Skin epidermis (tissue), 12 donors: ENCODE measurements around the gene RUNX1.
"Not testable (repeated sequence)": the region's sequence is repeated elsewhere in the genome, so short reads cannot be mapped to it uniquely, and the experiment has no call there.

Experiments
- H3K27ac ChIP-seq, 21 experiments: fragments of 200-600 bp; sonication (generic) in 11 of 21; one replicate each; pipeline ENCODE4 v1.5.0; 2020; ENCODE audit warnings: mild to moderate bottlenecking in 3 of 21, inconsistent platforms in 2 of 21, moderate library complexity in 2 of 21
- H3K4me3 ChIP-seq, 7 experiments: fragments of 200-600 bp; sonication (generic) in 2 of 7; one replicate each; pipeline ENCODE4 v1.5.0; 2020; ENCODE audit warnings: inconsistent platforms in 2 of 7, mild to moderate bottlenecking in 2 of 7, moderate library complexity in 1 of 7

RUNX1 gene

GRCh38 chr21:35002879-35003722 is 46.0 kb downstream of the RUNX1 start:
- H3K27ac ChIP-seq = peak overlapping the region in 2 of 21 experiments; percentile 5 to 12
- no peak overlapping the region for H3K4me3 ChIP-seq

- H3K27ac ChIP-seq = peak overlapping the region in 12 of 21 experiments; percentile 18 to 89 (median 51)
Measured at GRCh38 chr21:34999397-34999941, 49.6 kb downstream of the RUNX1 start.

GRCh38 chr21:34998176-34998575 is 50.9 kb downstream of the RUNX1 start:
- Histone ChIP-seq H3K27ac (peak overlapping the region in 7 of 21 experiments; percentile 14 to 89 (median 59)), H3K4me3 (no peak overlapping the region)

More at GRCh38 chr21:34999397-34999941, 49.6 kb downstream of the RUNX1 start:
- no peak overlapping the region for H3K4me3 ChIP-seq

GRCh38 chr21:34997294-34997693 is 51.8 kb downstream of the RUNX1 start:
- H3K27ac ChIP-seq = peak overlapping the region in 10 of 21 experiments; percentile 11 to 89 (median 40)
- H3K4me3 ChIP-seq = no peak overlapping the region

- peak overlapping the region in 16 of 21 experiments; percentile 24 to 89 (median 70) for H3K27ac ChIP-seq
- H3K4me3 ChIP-seq = no peak overlapping the region
Measured at GRCh38 chr21:34996304-34997101, 52.6 kb downstream of the RUNX1 start.

- H3K4me3 ChIP-seq = no peak overlapping the region
- peak overlapping the region in 16 of 21 experiments; percentile 24 to 89 (median 70) for H3K27ac ChIP-seq
Measured at GRCh38 chr21:34995979-34996303, 53.2 kb downstream of the RUNX1 start.

- no peak overlapping the region for H3K4me3 ChIP-seq
- peak overlapping the region in 13 of 21 experiments; percentile 12 to 89 (median 72) for H3K27ac ChIP-seq
Measured at GRCh38 chr21:34994766-34995631, 54.1 kb downstream of the RUNX1 start.

GRCh38 chr21:34993521-34993921 is 55.6 kb downstream of the RUNX1 start:
- peak overlapping the region in 11 of 21 experiments; percentile 45 to 89 (median 64) for H3K27ac ChIP-seq
- H3K4me3 ChIP-seq = not testable (repeated sequence)

GRCh38 chr21:34992736-34993398 is 56.2 kb downstream of the RUNX1 start:
- no peak overlapping the region for H3K4me3 ChIP-seq
- H3K27ac ChIP-seq = peak overlapping the region in 13 of 21 experiments; percentile 4 to 89 (median 60)

GRCh38 chr21:34992180-34992579 is 56.9 kb downstream of the RUNX1 start:
- Histone ChIP-seq H3K4me3 (no peak overlapping the region), H3K27ac (peak overlapping the region in 7 of 21 experiments; percentile 3 to 89 (median 34))

GRCh38 chr21:34991366-34991957 is 57.6 kb downstream of the RUNX1 start:
- Histone ChIP-seq H3K4me3 (no peak overlapping the region), H3K27ac (peak overlapping the region in 5 of 21 experiments; percentile 3 to 89 (median 35))

GRCh38 chr21:34990842-34991241 is 58.3 kb downstream of the RUNX1 start:
- no peak overlapping the region for H3K4me3 ChIP-seq
- H3K27ac ChIP-seq = peak overlapping the region in 5 of 21 experiments; percentile 35 to 85 (median 60)

GRCh38 chr21:34989337-34990151 is 59.6 kb downstream of the RUNX1 start:
- peak overlapping the region in 8 of 21 experiments; percentile 2 to 85 (median 71) for H3K27ac ChIP-seq
- no peak overlapping the region for H3K4me3 ChIP-seq

- Histone ChIP-seq H3K4me3 (no peak overlapping the region), H3K27ac (peak overlapping the region in 7 of 21 experiments; percentile 60 to 85 (median 74))
Measured at GRCh38 chr21:34988625-34989024, 60.5 kb downstream of the RUNX1 start.

- peak overlapping the region in 8 of 21 experiments; percentile 29 to 85 (median 72) for H3K27ac ChIP-seq
- H3K4me3 ChIP-seq = no peak overlapping the region
Measured at GRCh38 chr21:34988139-34988538, 61.0 kb downstream of the RUNX1 start.

GRCh38 chr21:34987501-34988072 is 61.5 kb downstream of the RUNX1 start:
- H3K27ac ChIP-seq = peak overlapping the region in 13 of 21 experiments; percentile 4 to 85 (median 48)

More at GRCh38 chr21:34987501-34988072, 61.5 kb downstream of the RUNX1 start:
- H3K4me3 ChIP-seq = no peak overlapping the region
